ENCODE measurements around the gene TBC1D10A.

Gene TBC1D10A

DNA sequence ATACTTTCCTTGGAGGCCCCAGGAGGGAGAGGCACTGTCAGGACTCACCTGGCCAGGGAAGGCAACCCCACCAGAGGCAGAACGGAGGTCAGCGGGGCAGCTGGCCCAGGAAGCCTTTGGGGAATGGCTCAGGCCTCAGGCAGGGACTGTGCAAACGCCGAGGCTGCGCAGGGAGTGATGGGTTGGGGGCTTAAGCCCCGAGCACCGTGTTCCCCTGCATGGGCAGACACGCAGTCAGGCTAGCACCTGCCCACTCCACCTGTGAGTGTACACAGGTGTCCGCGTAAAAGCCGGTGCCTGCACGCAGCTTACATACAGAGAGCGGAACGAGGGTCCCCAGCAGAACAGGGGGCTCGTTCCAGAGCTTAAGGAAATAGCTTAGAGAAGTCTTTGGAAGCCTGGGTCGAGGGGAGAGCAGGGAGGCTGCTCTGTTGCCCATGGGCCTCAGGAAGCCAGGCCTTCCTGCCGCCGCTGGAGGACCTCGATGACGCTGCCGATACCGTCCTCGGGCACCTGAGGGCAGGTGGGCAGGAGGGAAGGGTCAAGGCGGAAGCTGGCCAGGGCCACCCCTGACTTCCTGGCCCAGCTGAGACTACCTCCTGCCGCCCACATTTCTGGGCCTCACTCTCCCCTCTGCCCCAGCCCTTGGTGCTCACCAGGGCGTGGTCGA is 41.4 kb downstream of the TBC1D10A start:
- DNase-seq: no peak

- DNase-seq: no peak
Measured at GRCh38 chr22:30284666-30285065, 42.1 kb downstream of the TBC1D10A start.

DNA sequence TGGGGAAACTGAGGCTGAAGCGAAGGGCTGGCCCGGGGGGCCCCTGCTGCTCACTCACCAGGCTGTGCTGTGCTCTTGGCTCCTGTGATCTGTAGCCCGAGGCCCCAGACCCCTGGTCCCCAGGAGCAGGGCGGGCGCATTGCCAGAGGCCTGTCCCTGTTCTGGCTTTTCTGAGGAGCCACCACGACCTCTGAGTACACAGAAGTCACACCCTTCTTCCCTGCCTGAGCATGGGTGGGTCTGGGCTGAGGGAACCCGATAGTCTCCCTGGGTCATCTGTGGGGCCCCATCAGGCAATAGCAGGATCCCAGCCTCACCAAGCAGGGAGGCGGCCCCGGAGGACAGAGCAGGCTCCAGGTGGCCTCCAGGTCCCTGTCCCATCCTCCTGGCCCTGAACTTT is 42.6 kb downstream of the TBC1D10A start:
- no peak for DNase-seq

DNA sequence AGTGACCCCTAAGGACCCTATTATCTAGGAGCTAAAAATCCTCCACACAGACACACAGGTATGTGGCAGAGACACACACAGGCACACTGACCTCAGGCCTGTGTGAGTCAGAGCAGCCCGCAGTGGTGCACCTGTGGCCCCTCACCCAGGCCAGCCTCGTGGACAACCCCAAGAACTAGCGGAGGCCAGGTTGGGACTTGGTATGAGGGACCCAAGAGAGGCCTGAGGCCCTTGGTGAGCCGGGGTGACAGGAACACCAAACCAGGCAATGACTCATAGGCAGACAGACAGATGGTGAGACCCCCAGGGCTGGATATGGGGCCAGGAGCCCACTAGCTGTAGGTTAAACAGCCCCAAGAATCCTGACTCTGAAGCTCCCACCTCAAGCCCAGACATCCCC is 43.4 kb downstream of the TBC1D10A start:
- no peak for DNase-seq

- no peak for DNase-seq
Measured at GRCh38 chr22:30282616-30283046, 44.1 kb downstream of the TBC1D10A start.

DNA sequence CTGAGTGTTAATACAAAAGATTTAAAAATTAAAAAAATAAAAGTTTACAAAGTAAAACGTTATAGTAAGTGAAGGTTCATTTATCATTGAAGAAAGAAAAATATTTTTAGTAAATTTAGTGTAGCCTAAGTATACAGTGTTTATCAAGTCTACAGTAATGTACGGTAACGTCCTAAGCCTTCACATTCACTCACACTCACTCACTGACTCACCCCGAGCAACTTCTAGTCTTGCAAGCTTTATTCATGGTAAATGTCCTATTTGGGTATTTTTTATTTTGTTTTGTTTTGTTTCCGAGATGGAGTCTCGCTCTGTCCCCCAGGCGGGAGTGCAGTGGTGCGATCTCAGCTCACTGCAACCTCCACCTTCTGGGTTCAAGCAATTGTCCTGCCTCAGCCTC is 46.2 kb downstream of the TBC1D10A start:
- no peak for DNase-seq

DNA sequence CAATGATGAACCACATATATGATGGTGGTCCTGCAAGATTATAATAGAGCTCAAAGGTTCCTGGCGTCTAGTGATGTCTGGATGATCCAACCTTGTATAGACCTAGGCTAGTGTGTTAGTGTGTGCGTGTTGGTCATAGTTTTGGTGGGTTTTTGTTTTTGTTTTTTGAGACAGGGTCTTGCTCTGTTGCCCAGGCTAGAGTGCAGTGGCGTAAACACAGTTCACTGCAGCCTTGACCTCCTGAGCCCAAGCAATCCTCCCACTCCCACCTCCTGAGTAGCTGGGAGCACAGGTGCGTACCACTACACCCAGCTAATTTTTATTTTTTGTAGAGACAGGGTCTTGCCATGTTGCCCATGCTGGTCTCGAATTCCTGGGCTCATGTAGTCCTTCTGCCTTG is 46.8 kb downstream of the TBC1D10A start:
- no peak for DNase-seq

- DNase-seq: no peak
Measured at GRCh38 chr22:30279046-30279788, 47.5 kb downstream of the TBC1D10A start.

- no peak for DNase-seq
Measured at GRCh38 chr22:30277547-30278344, 49.0 kb downstream of the TBC1D10A start.

DNA sequence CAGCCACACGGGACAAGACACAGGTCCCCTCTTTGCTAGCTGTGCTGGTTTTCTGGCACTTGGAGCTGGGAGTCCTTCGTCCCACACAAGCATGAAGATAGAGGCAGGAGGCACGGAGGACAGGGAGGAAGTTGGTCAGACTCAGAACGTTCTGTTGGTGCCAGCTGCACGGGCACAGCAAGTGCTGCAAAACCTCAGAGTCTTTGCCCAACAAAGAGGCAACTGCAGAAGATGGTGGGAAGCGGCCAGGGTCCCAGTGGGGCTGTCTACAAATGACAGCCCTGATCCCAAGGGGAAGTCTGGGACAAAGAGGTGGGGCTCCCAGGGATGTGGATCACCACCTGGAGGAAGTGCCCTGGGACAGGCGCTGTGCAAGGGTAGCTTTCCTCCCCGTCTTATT is 50.7 kb downstream of the TBC1D10A start:
- DNase-seq: no peak

DNA sequence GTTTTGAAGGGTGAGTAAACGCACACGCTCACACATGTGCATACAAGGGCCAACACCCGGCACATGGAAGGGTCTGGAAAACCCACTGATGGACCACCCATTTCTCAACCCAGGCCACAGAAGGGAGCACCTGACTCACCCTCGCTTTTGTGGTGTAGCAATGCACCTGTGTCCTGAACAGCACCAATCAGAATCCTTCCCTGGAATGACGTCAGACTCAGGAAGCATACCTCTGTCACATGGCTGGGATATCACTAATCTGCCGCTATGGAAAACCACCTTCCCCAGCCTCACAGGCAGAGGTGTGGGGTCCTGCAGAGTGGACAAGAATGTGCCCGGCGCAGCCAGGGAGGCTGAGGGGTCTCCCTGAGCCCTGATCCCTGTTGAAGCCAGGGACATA is 51.1 kb downstream of the TBC1D10A start:
- DNase-seq: no peak

DNA sequence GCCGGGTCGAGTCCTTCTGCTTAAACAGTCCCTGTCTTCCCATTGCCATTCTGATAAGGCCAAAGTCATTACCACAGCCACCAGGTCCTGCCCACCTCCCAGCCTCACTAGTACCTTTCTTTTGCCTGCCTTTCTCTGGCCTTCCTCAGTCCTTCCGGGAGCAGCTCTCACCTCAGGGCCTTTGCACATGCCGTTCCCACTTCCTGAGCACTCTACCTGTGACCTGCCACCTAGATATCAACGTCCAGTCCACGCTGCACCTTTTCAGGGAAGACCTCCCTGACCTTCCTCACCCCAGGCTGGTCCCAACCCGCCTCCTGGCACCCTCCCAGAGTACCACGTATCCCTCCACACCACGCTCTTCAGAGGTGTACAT is 52.3 kb downstream of the TBC1D10A start:
- no peak for DNase-seq

GRCh38 chr22:30273711-30274436 is 52.9 kb downstream of the TBC1D10A start:
- no peak for DNase-seq

DNA sequence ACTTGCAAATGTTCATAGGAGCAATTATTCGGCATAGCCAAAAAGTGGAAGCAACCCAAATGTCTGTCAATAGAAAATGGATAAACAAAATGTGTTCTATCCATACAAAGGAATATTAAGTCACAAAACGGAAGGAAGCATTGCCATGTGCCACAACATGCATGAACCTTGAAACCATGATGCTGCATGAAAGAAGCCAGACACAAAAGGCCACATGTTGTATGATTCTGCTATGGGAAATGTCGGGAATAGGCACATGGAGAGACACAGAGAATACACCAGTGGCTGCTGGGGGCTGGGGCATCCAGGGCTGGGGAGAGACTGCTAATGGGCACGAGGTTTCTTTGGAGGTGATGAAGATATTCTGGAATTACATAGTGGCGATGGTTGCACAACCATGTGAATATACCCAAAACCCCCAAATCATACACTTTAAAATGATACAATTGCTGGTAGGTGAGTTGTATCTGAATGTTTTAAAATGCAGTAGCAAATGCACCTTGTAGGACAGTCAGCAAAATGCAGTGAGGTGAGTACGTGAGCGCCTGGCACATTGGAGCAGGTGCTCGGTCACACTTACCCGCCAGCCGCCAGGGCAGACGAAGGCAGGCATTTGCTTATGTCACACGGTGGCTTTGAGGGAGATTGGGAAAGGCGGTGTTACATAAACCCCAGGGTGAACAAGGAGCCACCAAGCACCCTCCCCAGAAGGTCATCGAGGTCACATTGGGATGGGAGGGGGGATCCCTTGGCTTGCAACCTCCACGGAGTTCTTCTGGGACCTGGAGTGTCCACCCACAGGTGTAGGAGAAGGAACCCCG is 53.8 kb downstream of the TBC1D10A start:
- DNase-seq: no peak

GRCh38 chr22:30270832-30271231 is 55.9 kb downstream of the TBC1D10A start:
- DNase-seq: no peak

- DNase-seq: no peak
Measured at GRCh38 chr22:30268331-30268730, 58.4 kb downstream of the TBC1D10A start.

DNA sequence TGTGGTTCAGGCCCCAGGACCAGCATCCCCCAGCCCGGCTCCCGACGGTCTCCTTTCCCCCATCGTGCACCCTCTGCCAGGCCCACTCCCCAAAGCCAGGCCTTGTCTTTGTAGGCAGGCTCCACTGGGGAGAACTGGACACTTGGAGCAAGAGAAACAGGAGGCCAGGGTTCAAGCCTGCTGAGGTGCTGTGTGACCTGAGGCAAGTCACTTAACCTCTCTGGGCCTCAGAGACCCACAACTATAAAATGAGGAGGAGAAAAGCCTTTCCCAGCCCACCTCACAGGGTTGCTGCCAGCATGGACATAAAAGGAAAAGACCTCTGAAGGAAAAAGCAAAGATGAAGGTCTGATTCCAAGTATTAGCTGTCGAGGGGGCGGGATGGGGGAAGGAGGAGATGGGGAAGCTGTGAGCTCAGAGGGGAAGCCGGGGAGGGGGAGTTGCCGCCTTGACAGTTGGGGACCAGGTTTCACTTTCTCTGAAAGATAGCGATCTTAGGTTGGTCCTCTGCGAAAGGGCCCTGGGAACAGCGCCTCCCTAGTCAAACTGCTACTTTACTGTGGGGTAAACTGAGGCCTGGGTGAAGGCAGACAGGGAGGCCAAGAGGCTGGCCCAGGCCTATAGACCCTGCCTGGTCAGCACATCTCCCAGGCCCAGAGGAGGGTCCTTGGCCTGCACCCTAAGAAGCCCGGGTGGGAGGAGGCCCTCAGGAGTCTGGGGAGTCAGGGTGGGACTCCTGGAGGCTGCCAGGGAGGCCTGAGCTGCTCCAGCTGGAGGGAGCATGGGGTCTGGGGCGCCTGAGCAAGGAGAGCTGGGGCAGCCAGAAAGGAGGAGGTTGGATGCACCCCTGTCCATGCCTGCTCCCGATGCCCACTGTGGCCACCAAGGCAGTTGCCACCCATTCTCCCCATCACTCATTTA is 59.1 kb downstream of the TBC1D10A start:
- DNase-seq: no peak

- no peak for DNase-seq
Measured at GRCh38 chr22:30266445-30267381, 60.0 kb downstream of the TBC1D10A start, which contains the start of gene OSM. Gene OSM (minus strand): TSS chr22:30266851. CDS start chr22:30266799, 52 bp downstream.

DNA sequence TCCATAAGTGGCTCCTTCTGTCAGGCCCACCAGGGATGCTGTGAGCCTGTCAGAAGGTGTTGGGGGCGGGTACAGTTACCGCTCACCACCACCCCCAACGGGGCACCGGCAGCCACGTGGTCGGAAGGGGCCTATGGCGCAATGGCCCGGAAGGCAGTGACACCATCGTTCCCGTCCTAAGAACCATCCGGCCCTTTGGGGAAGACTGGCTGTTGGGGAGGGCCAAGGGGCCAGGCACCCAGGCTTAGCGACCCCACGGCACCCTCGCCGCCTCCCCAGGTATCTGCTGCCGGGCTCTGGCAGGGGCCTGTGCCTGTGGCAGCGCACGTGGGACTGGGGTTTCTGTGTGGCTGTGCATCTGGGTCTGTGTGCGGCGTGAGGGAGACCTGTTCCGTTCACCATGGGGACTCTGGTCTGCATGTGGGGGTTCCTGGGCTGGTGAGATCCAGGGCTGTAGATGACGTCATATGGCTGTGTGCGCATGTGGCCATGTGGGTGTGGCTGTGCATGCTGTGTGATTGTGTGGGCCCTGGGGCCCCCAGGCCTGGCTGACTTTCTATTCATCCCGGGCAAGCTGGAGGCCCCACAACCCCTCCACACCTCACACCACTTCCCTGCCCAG is 60.8 kb downstream of the TBC1D10A start:
- DNase-seq: no peak
